HG03439 (cell line): ENCODE measurements around the gene CXCR6.
A peak's percentile ranks its signal among the peaks of the same experiment; 100 is the strongest.

Source experiments
- ATAC-seq: cut with Tn5 transposase; IDR thresholded peaks from one replicate; pipeline ENCODE4 v1.9.1; 2021; ENCODE audit warnings: mild to moderate bottlenecking, moderate library complexity; ENCODE audit not compliant: unreplicated experiment

CXCR6 gene

DNA sequence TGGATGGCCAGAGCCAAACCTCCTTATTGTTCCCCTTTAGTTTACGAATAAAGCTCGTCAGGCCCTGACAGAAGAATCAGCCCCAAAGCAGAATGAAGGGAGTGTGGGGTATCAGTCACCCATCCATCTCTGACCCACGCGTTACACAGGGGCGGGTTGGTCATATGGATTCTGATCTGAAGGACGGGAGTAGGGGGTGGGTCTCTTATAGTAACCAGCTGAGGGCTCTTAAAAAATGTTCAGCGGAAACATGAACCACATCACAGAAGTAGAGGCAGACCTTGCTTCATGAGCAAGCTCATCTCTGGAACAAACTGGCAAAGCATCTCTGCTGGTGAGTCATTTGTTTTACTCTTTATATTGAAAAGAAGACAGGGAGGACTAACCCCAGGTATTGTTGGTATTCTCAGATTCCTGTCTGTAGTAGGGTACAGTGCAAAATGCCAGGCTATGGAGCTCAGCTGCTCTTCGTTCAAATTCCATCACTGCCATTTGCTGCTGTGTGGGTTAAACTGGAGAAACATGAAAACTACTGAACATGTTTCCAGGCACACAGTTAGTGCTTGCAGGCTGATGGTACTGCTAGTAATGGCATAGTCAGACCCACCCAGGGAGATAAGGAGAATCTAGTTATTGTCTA, at the start of gene CXCR6:
CXCR6 (plus strand) TSS at position 258 of the 640 bp plus-strand sequence. CDS start 3,018 bp downstream, outside the sequence.
- no peak for ATAC-seq

DNA sequence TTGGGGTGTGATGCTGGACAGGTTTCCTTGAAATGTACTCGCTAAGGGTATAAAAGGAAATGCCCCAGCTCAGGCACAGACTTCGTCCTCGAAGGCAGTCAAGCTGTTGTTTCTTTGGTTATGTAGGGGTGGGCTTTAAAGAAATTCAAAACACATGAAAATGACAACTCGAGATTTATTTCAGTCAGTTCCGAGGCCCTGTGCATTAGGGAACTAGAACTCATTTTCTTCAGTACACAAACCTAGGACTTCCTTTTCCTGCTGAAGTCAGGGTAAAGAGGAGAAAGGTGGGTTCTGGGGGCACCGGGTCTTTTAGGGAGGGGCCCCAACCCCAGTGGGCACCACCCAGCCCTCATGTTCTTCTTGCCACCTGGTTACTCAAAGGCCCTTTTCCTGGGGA, 49.2 kb upstream of the CXCR6 start:
- ATAC-seq, result no peak

DNA sequence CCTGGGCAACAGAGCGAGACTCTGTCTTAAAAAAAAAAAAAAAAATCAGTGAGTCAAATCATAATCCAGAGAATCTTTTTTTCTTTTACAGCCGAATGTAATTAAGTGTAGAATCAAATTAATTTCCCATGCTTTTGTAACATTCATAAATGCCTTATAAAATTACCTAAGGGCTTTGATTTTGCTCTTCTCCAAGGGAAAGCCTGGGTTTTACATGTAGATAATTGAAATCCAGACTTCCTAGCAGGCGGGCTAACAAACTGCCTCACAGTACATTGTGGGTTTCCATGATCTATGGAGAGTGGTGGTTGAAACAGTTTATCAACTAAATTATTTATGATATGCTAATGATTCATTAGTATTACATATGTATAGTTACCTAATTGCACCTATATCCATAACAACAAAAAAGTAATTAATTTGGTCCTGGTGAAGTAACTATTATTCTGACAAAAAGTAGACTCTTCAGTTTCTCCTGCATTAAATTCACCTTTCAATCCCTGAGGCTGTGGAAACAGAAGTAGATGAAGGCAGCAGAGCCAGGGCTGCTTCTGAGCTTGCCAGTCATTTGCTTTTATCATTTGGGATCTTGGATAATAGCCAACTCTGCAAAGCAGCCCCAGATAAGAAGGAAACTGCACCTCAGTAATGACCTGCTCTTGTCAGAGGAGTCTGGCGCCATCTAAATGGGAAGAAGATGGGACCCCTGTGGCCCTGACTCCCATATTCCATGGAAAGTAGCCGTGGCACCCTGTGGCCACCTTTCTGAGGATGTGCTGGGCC, 47.4 kb upstream of the CXCR6 start:
- no peak for ATAC-seq

DNA sequence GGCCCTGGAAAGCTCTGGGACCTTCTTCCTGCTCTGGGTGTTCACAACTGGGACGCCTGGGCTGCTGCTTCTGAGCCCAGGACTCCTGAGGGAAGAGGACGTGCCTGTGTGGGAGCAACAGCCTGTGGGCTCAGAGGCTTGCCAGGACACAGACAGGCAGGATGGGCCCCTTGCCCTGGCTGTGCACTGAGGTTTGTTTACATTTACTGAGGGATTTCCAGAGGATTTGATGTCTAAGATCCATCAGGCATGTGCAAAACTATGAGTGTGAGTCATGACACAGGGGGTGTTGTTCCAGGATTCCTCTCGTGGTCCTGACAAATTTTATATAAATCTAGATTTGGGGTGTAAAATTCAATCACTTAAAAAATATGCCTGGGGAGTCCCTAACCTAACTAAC, 46.3 kb upstream of the CXCR6 start:
- ATAC-seq, result no peak

DNA sequence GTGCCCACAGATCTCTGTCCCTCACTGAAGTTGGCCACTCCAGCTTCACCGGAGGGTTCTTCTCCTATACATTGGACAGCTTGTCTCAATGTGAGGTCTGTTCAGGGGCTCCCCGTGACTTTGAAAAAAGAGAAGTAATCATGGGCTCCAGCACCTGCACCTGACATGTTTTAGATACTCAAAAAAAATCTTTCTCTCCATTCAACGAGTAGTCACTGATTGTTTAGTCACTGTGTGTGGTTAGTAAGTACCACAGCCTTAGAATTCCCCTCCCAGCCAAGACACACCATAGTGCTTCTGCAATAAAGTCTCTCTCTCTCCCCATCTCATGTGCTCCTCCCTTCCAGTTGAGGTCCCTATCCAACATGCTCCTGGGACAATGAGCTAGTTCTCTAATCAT, 38.3 kb upstream of the CXCR6 start:
- ATAC-seq, result no peak

DNA sequence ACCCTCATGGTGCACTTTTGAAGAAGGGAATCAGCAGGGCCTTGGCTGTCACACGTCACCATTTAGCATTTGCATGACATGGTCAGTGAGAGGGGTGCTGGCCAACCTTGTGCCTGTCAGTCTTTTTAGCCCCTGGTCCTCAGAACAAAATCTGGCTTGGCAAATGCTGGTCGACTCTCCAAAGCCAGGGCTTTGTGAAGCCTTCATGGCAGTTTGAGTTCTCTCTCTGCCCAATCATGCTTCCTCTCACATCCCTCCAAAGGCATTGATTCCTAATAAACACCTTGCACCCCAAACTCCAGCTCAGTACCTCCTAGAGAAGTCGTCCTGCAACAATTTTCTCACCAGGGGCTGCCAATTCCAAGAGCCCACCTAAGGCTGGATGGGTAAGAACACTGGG, 37.5 kb upstream of the CXCR6 start:
- ATAC-seq, result no peak

DNA sequence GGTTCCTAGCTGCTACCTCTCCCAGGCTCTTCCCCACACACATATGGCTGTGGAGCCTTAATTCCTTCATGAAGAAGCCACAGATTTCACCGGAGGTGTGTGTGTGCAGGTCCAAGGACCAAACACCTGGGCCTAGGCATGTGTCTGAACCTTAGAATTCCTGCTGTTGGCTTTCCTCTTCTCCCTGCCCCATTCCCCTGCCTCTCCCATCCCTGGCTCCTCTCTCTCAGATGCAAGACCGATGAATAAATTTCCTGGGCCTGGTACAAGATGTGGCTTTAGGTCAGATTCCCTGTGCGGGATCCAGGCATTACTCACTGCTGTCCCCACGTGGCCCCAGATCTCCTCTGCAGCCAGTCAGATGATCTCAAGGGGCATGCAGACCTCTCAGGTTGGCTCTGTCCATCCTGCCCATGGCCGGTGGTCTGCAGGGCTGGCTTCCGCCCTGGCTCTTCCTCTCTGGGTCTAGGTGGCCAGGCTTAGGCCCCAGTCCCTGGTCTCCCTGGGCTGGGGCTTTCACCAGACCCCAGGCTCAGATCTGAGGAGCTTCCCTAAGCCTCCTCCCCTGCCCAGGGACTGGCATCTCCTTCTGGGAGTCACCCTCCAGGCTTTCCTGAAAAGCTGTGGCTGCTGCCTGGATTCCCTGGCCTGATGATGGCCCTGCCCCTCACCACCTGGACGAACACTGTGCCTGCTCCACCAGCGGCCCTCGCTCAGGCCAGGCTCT, 36.4 kb upstream of the CXCR6 start:
- no peak for ATAC-seq

DNA sequence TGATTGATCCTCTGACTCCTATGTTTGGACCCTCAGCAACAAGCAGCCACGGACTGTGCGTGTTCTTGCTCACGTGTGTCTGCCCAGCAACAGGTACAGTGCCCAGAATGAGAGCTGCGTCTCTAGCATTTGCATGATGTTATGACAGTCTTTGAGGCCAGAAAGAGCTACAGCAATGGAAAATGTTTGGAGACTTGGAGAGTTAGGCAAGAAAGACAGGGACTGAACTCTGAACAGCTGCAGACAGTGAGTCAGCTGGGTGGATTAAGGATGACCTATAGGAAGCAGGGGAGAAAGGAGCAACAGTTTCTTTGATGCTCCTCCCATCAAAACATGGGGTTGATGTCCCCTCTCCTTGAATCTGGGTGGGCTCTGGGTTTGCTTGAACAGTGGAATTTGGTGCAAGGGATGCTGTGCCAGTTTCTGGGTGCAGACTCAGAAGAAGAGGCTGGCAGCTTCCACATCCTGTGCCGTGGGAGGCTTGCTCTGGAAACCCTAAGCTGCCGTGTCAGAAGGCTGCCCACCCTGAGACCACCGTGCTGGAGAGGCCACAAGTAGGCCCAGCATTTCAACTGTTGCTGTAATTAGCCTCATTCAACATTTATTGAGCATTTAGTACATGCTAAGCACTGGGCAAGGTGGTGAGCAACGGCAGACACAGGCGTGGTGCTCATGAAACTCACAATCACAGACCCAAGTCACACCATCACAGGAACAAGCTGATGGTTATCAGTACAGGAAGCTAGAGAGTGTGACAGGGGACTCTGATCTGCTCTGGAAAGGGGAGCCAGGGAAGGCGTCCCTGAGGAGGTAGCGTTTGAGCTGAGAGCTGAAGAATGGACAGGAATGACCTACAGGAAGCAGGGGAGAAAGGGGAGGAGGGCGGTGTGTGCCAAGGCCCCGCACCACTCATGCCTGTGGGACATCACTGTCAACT, 35.2 kb upstream of the CXCR6 start:
- ATAC-seq, result no peak

DNA sequence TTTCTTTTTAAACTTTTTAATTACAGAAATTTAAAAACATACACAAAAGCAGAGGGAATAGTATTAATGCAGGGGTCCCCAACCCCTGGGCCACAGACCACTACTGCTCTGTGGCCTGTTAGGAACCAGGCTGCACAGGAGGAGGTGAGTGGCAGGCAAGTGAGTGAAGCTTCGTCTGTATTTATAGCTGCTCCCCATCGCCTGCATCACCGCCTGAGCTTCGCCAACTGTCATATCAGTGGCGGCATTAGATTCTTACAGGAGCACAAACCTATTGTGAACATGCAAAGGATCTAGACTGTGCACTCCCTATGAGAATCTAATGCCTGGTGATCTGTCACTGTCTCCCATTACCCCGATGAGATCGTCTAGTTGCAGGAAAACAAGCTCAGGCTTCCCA, 34.5 kb upstream of the CXCR6 start:
- ATAC-seq, result no peak

DNA sequence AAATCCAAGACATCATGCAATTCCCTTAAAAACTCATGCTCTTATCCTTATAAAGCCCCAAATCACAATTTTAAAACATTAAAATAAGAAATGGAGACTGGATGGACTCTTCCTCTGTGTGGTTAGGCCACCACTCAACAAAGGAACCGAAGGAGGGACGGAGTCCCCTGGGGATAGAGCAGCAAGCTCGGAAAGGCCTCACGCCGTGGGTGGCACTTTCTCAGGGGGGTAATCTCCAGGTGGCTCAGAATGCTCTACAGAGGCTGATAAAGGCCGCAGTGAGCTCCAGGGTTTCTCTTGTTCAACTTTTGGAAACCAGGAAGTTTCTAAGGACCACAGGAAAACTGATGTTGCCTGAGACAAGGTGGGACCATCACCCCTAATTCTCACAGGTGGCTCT, 33.7 kb upstream of the CXCR6 start:
- no peak for ATAC-seq

DNA sequence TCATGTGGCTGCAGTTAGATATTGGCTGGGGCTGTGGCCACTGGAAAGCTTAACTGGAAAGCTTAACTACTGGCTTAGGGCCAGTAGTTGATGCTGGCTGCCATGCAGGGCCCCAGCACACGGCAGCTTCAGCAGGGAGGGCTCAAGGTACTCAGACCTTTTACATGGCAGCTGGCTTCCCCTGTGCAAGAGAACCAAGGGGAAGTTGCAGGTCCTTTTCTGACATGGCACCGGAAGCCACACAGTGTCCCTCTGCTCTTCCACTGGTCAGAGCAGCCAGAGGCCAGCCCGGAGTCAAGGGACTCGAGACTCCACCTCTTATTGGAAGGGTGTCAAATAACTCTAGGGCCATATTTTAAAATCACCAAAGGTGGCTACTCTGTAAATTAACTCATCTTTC, 32.4 kb upstream of the CXCR6 start:
- no peak for ATAC-seq

DNA sequence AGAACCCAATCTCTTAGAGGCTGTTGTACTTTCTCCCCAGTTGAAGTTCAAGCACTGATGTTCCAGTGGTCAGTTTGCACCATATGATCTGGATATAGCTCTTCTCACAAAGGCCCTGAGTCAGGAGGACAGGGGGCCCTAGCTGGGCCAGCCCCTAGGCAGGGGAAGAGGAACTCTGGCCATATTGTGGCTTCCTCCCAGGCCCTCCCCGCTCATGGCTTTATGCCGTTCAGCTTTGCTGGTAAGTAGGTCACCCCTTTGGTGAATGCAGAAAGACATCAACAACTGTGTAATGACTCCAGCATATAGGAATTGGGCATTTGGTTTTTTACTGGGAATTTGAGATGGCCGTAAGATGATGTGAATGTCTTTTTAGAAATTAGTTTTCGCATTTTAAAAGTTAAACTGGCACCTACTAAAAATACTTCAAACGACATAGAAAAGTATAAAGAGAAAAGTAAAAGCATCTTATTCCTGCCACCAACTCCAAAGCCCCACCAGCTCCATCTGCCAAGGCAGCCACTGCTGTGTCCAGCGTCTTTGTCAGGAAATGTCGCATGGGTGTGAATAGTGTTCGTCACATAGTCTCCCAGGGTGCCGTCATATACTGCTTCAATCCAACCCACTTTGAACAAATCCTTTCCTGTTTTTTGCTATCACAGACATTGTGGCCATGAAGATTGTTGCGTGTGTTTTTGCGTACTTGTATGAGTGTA, 31.6 kb upstream of the CXCR6 start:
- no peak for ATAC-seq

DNA sequence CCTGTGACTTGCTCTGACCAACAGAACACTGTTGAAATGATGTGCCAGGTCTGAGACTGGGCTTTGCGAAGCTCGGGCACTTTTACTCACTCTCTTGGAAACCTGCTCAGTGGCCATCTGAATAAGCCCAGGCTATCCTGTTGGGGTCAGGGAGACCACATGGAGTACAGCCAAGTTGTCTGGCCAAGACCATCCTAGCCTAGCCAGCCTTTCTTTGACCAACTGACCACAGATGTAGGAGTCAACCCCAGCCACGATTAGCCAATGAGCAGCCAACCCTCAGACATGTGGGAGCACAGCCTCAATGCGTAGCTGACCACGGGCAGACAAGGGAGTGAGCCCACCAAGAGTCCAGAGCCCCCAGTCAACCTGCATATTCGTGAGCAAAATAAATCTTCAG, 30.8 kb upstream of the CXCR6 start:
- no peak for ATAC-seq

DNA sequence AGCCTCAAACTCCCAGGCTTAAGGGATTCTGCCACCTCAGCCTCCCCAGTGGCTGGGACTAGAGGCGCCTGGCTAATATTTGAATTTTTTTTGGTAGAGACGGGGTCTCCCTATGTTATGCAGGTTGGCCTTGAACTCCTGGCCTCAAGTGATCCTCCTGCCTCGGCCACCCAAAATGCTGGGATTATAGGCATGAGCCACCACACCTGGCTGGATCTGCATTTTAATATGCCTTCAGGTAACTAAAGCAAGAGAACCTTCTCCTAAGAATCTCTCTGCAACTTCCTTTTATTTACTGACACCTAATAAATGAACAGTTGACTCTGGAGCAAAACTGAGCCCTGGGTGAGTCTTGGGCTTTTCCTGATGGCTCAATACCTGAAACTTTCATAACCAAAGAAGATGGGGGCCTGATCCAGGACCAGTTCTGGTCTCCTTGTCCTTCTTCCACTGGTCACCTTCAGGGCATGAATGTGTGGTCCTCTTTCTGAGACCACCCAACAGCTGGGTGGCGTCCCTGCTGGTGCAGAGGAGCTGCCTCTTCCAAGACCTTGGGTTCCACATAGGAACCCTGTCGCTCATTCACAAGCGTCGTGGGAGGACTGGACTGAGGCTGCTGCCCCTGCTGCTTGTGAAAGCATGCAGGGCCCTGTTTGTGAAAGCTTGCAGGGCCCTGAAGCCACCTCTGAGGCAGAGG, 28.8 kb upstream of the CXCR6 start:
- ATAC-seq, result no peak

DNA sequence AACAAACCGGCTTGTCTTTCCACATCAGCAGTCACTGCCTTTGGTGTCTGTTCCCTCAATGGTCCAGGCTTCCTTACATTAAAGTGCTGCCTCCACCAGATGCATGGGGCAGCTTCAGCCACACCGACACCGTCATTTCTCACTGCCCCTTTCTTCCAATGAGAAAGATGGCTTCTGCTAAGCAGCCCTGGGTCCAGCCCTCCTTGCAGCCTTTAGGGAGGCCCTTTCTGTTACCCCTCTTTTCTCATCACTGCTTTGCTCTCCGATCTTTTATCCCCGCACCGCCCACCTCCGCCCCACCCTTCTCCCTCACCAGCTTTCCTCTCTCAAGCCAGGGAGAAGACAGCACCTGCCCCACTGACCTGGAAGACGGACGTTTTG, 28.2 kb upstream of the CXCR6 start:
- no peak for ATAC-seq

DNA sequence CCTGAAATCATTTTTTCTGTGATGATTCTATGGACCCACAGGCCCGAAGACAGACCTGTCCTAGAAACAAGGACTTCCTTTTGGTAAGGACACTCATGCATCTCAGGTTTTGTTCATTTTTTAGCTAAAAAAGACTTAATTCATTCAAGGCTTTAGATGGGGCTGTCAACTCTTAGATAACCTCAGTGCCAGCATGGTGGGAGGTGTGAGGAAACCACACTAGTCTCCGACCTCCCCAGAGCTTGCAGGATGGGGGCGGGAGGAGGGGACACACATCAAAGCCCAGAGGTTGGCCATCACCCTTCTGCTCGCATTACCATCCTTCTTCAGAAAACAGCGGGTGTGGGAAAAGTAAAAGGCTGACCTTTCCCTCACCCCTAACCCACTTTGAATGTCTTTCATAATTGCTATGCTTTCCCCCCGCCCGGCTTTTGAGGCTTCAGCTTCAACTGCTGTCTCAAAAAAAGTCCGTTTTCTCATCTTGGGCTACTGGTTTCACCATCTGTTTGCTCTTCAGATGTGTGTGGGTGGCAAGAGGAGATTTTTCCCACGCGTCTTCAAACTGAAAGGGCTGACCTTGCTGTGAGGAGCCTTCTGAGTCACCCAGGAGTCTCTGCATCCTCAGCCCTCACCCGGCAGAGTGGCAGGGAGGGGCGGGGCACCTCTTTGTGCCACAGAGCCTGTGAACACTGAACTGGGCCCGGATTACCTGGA, 27.6 kb upstream of the CXCR6 start:
- ATAC-seq, result peak; percentile 87

DNA sequence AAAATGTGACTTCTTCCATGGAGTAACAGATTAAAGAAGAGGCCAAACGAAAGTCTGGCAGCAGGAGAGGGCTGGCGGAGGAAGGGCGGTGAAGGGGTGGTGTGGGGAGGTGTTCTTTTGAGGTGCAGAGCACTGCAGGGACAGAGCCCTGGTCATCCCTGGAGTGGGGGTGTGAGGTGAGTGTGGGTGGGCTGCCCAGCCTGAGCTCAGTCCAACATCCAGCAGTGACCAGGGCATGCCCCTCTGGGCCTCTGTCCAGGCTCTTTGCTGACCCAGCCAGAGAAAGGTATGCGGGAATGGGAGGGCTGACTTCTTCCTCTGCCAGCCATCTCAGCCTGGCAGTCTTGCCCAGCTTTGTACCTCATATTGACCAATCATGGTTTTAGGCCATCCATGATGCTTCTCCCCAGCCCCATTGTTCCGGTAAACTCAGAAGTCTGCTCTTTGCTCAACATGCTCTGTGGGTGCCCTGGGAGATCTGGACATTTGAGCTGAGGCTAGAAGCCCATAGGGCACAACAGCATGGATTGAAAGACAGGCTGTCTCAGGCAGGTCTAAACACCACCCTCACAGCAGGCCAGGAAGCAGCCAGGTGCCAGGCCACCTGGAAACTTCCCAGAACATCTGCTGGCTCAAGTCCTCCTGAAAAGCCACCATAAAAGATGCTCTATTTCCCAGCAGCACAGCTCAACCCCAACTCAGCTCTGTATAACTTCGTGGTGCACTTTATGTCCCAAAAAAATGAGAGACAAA, 25.9 kb upstream of the CXCR6 start:
- ATAC-seq, result no peak
